Neural cell (in vitro differentiated cells): ENCODE data around the gene TOP1. TPM values are rescaled to one million over a fixed set of nuclear protein-coding genes. Genes with fewer than 3 reads are reported as not detected.
A peak's percentile ranks its signal among the peaks of the same experiment; 100 is the strongest.

ENCODE experiments used
- H2AFZ ChIP-seq: fragments of 200-600, 300-800 bp; sonication (generic), shearing (Covaris generic); 2 replicates; pipeline ENCODE4 v1.6.0; 2014; ENCODE audit warnings: low read depth, mild to moderate bottlenecking, antibody characterized with exemption, low read length, moderate library complexity
- H3F3A ChIP-seq: fragments of 200-600 bp; shearing (Covaris generic); 2 replicates; pipeline ENCODE4 v1.6.1; 2016; ENCODE audit warnings: mild to moderate bottlenecking, moderate library complexity, mixed read lengths, antibody characterized with exemption, low read length; ENCODE audit not compliant: insufficient read depth, poor library complexity, severe bottlenecking
- H3K27ac ChIP-seq: fragments of 200-600, 300-800 bp; sonication (generic), shearing (Covaris generic); 2 replicates; pipeline ENCODE4 v1.5.1; 2014; ENCODE audit warnings: mild to moderate bottlenecking, low read length, moderate library complexity
- H3K27me3 ChIP-seq: fragments of 300-800, 200-600 bp; sonication (generic), shearing (Covaris generic); 2 replicates; pipeline ENCODE4 v1.6.0; 2014; ENCODE audit warnings: mild to moderate bottlenecking, low read depth, low read length, moderate library complexity; ENCODE audit not compliant: insufficient read depth
- H3K36me3 ChIP-seq: fragments of 300-800, 200-600 bp; sonication (generic), shearing (Covaris generic); 2 replicates; pipeline ENCODE4 v1.5.1; 2014; ENCODE audit warnings: mild to moderate bottlenecking, antibody characterized with exemption, low read length, moderate library complexity; ENCODE audit not compliant: insufficient read depth
- H3K4me2 ChIP-seq: fragments of 300-800, 200-600 bp; sonication (generic), shearing (Covaris generic); 2 replicates; pipeline ENCODE4 v1.6.0; 2014; ENCODE audit warnings: mild to moderate bottlenecking, low read length
- H3K4me3 ChIP-seq: fragments of 300-800, 200-600 bp; sonication (generic), shearing (Covaris generic); 2 replicates; pipeline ENCODE4 v1.5.1; 2014; ENCODE audit warnings: mild to moderate bottlenecking, low read length, moderate library complexity
- H3K79me2 ChIP-seq: fragments of 200-600 bp; shearing (Covaris generic); replicated peaks from 2 replicates; pipeline ENCODE4 v1.6.0; 2014; ENCODE audit warnings: mild to moderate bottlenecking, low read length, moderate library complexity; ENCODE audit not compliant: insufficient read depth
- H3K9ac ChIP-seq: fragments of 300-800, 200-600 bp; sonication (generic), shearing (Covaris generic); 2 replicates; pipeline ENCODE4 v1.6.1; 2016; ENCODE audit warnings: mild to moderate bottlenecking, low read length, mixed read lengths
- H3K9me2 ChIP-seq: fragments of 200-600 bp; shearing (Covaris generic); 2 replicates; pipeline ENCODE4 v1.6.1; 2016; ENCODE audit warnings: mild to moderate bottlenecking, low read length, mixed read lengths; ENCODE audit not compliant: insufficient read depth
- H3K9me3 ChIP-seq: fragments of 200-600, 300-800 bp; sonication (generic), shearing (Covaris generic); 2 replicates; pipeline ENCODE4 v1.6.1; 2016; ENCODE audit warnings: mild to moderate bottlenecking, mixed run types, low read length, moderate library complexity, mixed read lengths
- H4K20me1 ChIP-seq: fragments of 200-600 bp; shearing (Covaris generic); 2 replicates; pipeline ENCODE4 v1.6.1; 2016; ENCODE audit warnings: mild to moderate bottlenecking, mixed run types; ENCODE audit not compliant: insufficient read depth
- CTCF ChIP-seq: fragments of 450-650 bp; IDR thresholded peaks from 2 replicates; pipeline ENCODE4 v1.5.1; 2014; ENCODE audit warnings: antibody characterized with exemption, mild to moderate bottlenecking, moderate library complexity; ENCODE audit not compliant: poor library complexity, severe bottlenecking
- EP300 ChIP-seq: fragments of 450-650 bp; conservative IDR thresholded peaks from 2 replicates; pipeline ENCODE4 v1.6.1; 2014; ENCODE audit warnings: antibody characterized with exemption, mild to moderate bottlenecking, moderate library complexity; ENCODE audit not compliant: poor library complexity, severe bottlenecking
- EZH2 ChIP-seq: fragments of 200-600, 300-800 bp; shearing (Covaris generic), sonication (generic); IDR thresholded peaks from 2 replicates; pipeline ENCODE4 v1.6.1; 2014; ENCODE audit warnings: antibody characterized with exemption, low read length, borderline replicate concordance, mild to moderate bottlenecking; ENCODE audit not compliant: insufficient read depth, poor library complexity, severe bottlenecking
- MXI1 ChIP-seq: fragments of 450-650 bp; conservative IDR thresholded peaks from 2 replicates; pipeline ENCODE4 v1.6.1; 2014; ENCODE audit warnings: antibody characterized with exemption, mild to moderate bottlenecking; ENCODE audit not compliant: poor library complexity, severe bottlenecking
- POLR2AphosphoS5 ChIP-seq: IDR thresholded peaks from 2 replicates; pipeline ENCODE4 v1.6.1; 2012
- RAD21 ChIP-seq: fragments of 450-650 bp; conservative IDR thresholded peaks from 2 replicates; pipeline ENCODE4 v1.6.1; 2014; ENCODE audit warnings: antibody characterized with exemption, mild to moderate bottlenecking, moderate library complexity
- REST ChIP-seq: IDR thresholded peaks from 2 replicates; pipeline ENCODE4 v1.6.1; 2012; ENCODE audit warnings: borderline replicate concordance
- SMC3 ChIP-seq: fragments of 450-650 bp; conservative IDR thresholded peaks from 2 replicates; pipeline ENCODE4 v1.6.1; 2014; ENCODE audit warnings: antibody characterized with exemption, mild to moderate bottlenecking, moderate library complexity; ENCODE audit not compliant: poor library complexity
- TAF1 ChIP-seq: IDR thresholded peaks from 2 replicates; pipeline ENCODE4 v1.6.1; 2012; ENCODE audit warnings: low read depth
- polyA plus RNA-seq: library from polyadenylated mRNA; depleted of rRNA; stranded (reverse); fragments of >200 nt; gene quantifications from 2 replicates; pipeline ENCODE4 v1.2.3, GENCODE V29; 2014

TOP1 gene
- polyA plus RNA-seq, 1 donor from 2014 or later, result 33.2 TPM

GRCh38 chr20:41032271-41032670 is 3.6 kb downstream of the TOP1 start:
- Histone ChIP-seq H3K27ac (no peak overlapping the region), H3K9me3 (no peaks in the 10 kb centered on the region), H3K4me3 (peak overlapping the region; percentile 95), H3K9me2 (no peaks in the 10 kb centered on the region), H2AFZ (no peak overlapping the region), H4K20me1 (peaks cover 20% of the 10 kb centered on the region), H3K36me3 (no peaks in the 10 kb centered on the region), H3F3A (no peaks in the 10 kb centered on the region), H3K9ac (no peak overlapping the region), H3K79me2 (peaks cover 84% of the 10 kb centered on the region), H3K27me3 (no peaks in the 10 kb centered on the region), H3K4me2 (peak overlapping the region; percentile 84)
- TF ChIP-seq EZH2 (no peak), SMC3 (no peak), POLR2AphosphoS5 (no peak), REST (no peak), MXI1 (no peak), EP300 (no peak), CTCF (no peak), RAD21 (no peak), TAF1 (no peak)

DNA sequence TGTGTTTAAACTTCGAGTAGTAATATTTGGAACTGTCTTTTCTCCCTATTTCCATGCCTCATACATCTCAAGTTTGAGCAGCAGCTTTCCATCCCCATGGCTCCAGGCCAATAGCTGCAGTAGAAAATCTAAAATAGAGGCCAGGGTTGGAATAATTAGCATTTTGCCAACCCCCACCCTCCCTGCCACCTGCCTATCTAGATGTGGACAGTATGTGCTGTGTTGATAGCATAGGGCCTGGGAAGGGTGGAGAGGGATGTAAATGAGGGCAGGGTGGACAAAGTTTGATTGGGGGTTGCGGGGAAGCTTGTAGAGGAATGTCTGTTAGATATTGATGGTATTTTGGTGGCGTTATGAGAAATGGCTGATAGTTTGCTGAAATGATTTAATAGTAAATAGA is 5.6 kb downstream of the TOP1 start:
- TF ChIP-seq MXI1 (no peak), SMC3 (no peak), REST (no peak), RAD21 (no peak), POLR2AphosphoS5 (no peak), EZH2 (no peak), EP300 (no peak)
- H2AFZ ChIP-seq, result no peak overlapping the region
- H3K4me3 ChIP-seq, result peak overlapping the region; percentile 95
- no peaks in the 10 kb centered on the region for H3K9me2 ChIP-seq
- no peak overlapping the region for H3K27ac ChIP-seq
- no peak overlapping the region for H3K9ac ChIP-seq
- peaks cover 98% of the 10 kb centered on the region for H3K79me2 ChIP-seq
- H3F3A ChIP-seq, result no peaks in the 10 kb centered on the region
- no peaks in the 10 kb centered on the region for H3K36me3 ChIP-seq
- H3K27me3 ChIP-seq, result no peaks in the 10 kb centered on the region
- peaks cover 25% of the 10 kb centered on the region for H4K20me1 ChIP-seq
- H3K9me3 ChIP-seq, result no peaks in the 10 kb centered on the region
- no peak overlapping the region for H3K4me2 ChIP-seq
